ENCODE results near the gene SRGAP1. TPM values are rescaled to one million over a fixed set of nuclear protein-coding genes. Genes with fewer than 3 reads are reported as not detected.

SRGAP1 gene
- total RNA-seq, 1 donor from 2014 or later = 9.7 TPM

DNA sequence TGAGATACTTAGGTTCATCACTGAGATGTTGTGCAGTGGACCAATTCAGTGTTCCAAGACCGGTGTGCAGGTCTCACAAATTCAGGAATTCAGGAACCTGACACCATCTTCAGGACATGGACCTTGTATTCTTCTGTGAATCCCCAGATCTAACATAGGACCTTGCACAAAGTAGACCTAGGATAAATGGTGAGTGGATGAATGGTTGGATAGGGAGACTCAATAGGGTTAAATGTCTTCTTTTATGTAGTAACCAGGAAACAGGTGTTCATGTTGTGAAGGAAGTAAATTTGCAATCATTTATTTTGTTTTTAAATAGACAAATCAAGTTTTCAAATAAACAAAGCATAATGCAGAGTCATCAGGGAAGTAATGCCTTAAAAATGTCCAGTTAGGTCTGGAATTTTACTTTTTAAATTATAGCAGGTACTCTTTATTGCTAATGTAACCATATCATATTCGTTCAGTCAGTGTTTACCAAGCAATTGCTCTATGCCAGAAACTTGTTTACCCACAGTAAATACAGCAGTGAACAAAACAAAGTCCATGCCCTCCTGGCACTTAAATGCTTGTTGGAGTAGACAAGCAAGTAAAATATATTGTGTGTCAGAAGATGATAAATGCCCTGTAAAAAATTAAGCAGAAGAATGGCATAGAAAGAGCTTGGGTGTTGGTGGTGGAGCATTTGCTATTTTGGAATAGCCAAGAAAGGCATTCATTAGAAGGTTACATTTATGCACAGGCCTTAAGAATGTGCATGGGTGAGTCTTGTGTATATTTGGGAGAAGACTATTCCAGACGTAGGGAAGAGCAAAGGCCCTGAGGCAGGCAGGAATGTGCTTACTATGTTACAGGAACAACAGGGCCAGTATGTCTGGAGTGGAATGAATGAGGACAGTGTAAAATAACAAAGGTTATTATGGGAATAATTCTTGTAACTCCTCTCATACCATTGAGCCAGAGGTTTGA lies 38.5 kb upstream of the SRGAP1 start:
- no peak for TF ChIP-seq CTCF (IDR thresholded peaks at IDR 0.05; ENCODE audit: unreplicated experiment)
- no peaks in the 10 kb centered on the region for H3K4me1 Mint-ChIP-seq
- H3K4me3 Mint-ChIP-seq = no peak overlapping the region
- H3K27ac Mint-ChIP-seq = no peak overlapping the region
- H3K36me3 Mint-ChIP-seq = peaks cover 6% of the 10 kb centered on the region
- no peaks in the 10 kb centered on the region for H3K9me3 Mint-ChIP-seq
- DNase-seq (ENCODE audit: low spot score in 2 of 2, unreplicated experiment in 2 of 2) = no peak
- no peaks in the 10 kb centered on the region for H3K27me3 Mint-ChIP-seq (ENCODE audit: low read depth)

GRCh38 chr12:63808631-63809030 lies 35.9 kb upstream of the SRGAP1 start:
- H3K4me1 Mint-ChIP-seq = no peaks in the 10 kb centered on the region

GRCh38 chr12:63809566-63809965 lies 34.9 kb upstream of the SRGAP1 start:
- TF ChIP-seq CTCF (IDR thresholded peaks at IDR 0.05; ENCODE audit: unreplicated experiment) = no peak
- Mint-ChIP-seq H3K36me3 (peaks cover 6% of the 10 kb centered on the region), H3K4me3 (no peak overlapping the region), H3K9me3 (no peaks in the 10 kb centered on the region), H3K27me3 (ENCODE audit: low read depth) (no peaks in the 10 kb centered on the region), H3K27ac (no peak overlapping the region), H3K4me1 (no peaks in the 10 kb centered on the region)
- no peak for DNase-seq (ENCODE audit: low spot score in 2 of 2, unreplicated experiment in 2 of 2)

More at GRCh38 chr12:63808631-63809030, 35.9 kb upstream of the SRGAP1 start:
- H3K36me3 Mint-ChIP-seq = peaks cover 6% of the 10 kb centered on the region
- H3K27ac Mint-ChIP-seq = no peak overlapping the region
- no peak for DNase-seq (ENCODE audit: low spot score in 2 of 2, unreplicated experiment in 2 of 2)
- no peak overlapping the region for H3K4me3 Mint-ChIP-seq
- TF ChIP-seq CTCF (IDR thresholded peaks at IDR 0.05; ENCODE audit: unreplicated experiment) = no peak
- H3K27me3 Mint-ChIP-seq (ENCODE audit: low read depth) = no peaks in the 10 kb centered on the region
- H3K9me3 Mint-ChIP-seq = no peaks in the 10 kb centered on the region

DNA sequence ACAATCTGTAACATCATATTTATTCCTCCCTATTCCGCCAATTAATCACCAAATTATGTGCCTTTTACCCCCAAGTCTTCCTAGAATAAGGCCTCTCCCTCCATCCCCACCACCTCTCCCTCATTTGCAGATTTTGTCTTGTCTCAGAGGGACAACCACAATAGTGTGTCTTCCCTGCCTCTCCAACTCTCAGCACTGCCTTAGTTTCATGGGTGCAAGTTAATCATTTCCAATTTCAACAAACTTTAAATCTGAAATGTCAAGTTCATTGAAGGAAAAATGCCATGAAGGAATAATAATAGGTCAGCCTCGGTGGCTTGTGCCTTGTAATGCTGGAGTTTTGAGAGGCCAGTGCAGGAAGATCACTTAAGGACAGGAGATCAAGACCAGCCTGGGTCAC lies 33.2 kb upstream of the SRGAP1 start:
- Mint-ChIP-seq H3K9me3 (no peaks in the 10 kb centered on the region), H3K36me3 (peaks cover 3% of the 10 kb centered on the region), H3K27ac (no peak overlapping the region), H3K27me3 (ENCODE audit: low read depth) (no peaks in the 10 kb centered on the region), H3K4me1 (no peaks in the 10 kb centered on the region), H3K4me3 (no peak overlapping the region)
- no peak for TF ChIP-seq CTCF (IDR thresholded peaks at IDR 0.05; ENCODE audit: unreplicated experiment)
- DNase-seq (ENCODE audit: low spot score in 2 of 2, unreplicated experiment in 2 of 2) = no peak

- H3K9me3 Mint-ChIP-seq = no peaks in the 10 kb centered on the region
- DNase-seq (ENCODE audit: low spot score in 2 of 2, unreplicated experiment in 2 of 2) = no peak
- H3K4me1 Mint-ChIP-seq = no peaks in the 10 kb centered on the region
- no peaks in the 10 kb centered on the region for H3K27me3 Mint-ChIP-seq (ENCODE audit: low read depth)
- H3K4me3 Mint-ChIP-seq = no peak overlapping the region
- H3K27ac Mint-ChIP-seq = no peak overlapping the region
- no peak for TF ChIP-seq CTCF (IDR thresholded peaks at IDR 0.05; ENCODE audit: unreplicated experiment)
- H3K36me3 Mint-ChIP-seq = peaks cover 3% of the 10 kb centered on the region
These were observed 32.7 kb upstream of the SRGAP1 start for GRCh38 chr12:63811755-63812154.

All from mesothelial cell of epicardium (in vitro differentiated cells).